Left lobe of liver (tissue), 2 donors: ENCODE data around the gene DOCK3. TPM values are rescaled to one million over a fixed set of nuclear protein-coding genes. Genes with fewer than 3 reads are reported as not detected.
"Not testable (repeated sequence)": the region's sequence is repeated elsewhere in the genome, so short reads cannot be mapped to it uniquely, and the experiment has no call there.

Source experiments
- ATAC-seq: fragments of 200-7000 bp; cut with Tn5 transposase; one replicate; pipeline ENCODE4 v1.9.1; 2020; ENCODE audit warnings: mild to moderate bottlenecking, moderate library complexity
- DNase-seq: peaks from one replicate; pipeline ENCODE4 v3.0.0-alpha.2; 2020; ENCODE audit warnings: low spot score
- total RNA-seq: library from RNA; stranded (reverse); gene quantifications from one replicate; pipeline ENCODE4 v1.2.1, GENCODE V29; 2021
- donor health status: DM: no; HTN: no; CAD: no; lungs with moderate emphysema.
- donor health status: DM: no; HTN: yes; CAD: no.

The DOCK3 gene
- total RNA-seq, 1 donor from 2014 or later = not detected

DNA sequence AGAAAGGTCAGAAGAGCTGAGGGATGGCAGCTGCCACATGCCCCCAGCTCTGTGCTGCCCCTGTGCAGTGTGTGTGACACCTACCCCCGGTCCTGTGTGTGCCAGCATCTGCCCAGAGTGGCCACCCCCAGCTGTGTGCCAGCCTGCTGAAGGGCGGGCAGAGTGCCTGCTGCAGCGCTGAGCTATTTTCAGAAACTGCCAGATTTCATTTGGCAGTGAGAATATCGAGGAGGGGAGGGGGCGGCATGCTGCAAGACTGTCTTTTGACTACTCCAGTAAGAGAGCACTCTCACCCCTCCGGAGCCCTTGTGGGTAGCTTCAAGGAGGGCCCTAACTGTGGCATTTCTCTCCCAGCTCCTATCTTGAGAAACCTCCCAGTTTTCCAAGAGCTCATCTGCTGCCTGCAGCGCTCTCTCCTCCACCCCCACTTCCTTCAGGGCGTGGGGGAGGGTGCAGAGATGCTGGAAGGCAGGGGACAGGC is 25.2 kb upstream of the DOCK3 start:
- no peak for ATAC-seq
- no peak for DNase-seq

DNA sequence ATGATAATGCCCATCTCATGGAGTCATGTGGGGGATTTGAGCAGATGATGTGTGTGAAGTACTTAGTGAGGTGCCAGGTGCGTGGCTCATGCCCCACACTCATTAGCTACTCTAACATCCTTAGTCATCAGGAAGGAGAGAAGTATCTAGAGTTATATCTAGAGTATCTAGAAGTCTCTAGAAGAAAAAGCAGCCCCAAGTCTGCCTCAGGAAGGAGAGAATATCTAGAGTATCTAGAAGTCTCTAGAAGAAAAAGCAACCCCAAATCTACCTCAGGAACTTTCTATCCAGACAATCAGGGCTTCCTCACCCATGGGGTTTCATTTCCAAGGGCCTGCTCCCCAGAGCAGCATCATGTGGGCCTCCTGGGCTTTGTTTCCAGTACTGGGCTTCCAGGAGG is 24.7 kb upstream of the DOCK3 start:
- DNase-seq = no peak

DNA sequence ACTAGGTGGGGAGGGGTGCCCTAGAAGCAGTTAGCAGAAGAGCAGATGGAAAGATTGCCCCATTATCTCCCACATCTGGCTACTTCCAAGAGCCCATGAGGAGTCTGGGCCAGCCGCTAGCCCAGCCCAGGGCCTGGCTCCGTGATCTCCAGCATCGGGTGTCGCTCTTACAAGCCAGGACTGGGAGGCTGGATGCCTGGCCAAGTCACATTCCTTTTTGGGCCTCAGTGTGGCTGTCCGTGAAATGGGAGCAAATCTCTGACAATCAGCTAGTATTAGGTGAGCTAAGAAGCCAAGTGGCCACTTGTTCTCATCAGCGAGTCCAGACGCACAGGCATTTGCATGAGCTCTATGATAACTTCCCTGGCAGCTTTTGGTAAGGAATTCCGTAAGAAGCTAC is 23.3 kb upstream of the DOCK3 start:
- no peak for ATAC-seq
- DNase-seq = no peak

More for the DNA sequence above, 24.7 kb upstream of the DOCK3 start:
- no peak for ATAC-seq

DNA sequence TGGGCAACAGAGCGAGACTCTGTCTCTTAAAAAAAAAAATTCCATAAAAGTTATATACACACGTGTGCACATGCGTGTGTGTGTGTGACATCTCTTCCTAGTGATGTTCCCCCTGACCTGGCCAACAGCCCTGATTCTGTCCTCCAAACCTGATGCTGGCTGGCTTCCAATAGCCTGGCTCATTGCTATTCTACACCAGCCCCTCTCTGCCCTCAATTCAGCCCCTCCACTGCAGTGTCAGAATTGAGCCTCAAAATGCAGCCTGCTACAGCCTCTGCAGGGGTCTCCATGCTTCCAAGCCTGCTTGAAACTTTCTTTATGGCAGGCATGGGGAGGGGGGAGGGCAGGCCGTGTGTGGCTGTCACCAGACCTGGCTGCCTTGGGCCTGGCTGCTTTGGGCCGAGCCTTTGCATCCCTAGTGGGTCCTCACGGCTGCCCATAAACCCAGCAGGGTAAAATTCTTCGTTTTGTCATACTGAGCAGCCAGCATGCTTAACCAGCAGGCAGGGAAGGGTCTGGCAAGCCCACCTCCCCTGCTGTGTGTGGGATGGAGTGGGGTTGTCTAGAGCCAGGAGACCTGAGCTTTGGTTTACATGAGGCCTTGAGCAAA is 22.7 kb upstream of the DOCK3 start:
- DNase-seq (no peak), ATAC-seq (no peak)

DNA sequence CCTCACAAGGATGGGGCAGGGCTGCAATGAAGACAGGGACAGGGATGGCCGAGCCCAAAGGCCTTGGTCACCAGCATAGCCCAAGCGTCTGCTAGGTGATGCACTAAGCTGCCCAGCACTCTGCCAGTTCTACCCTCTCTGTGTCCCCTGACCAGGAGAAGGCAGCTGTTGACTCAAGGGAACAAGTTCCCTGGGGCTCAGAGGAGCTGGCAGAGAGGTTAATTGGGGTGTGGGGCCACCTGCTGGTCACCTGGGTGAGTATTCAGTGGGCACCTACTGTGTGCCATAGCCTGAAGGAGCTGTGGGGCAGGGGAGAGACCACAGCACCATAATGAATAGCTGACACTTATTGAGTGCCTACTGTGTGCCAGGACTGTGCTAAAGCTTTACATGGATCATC is 22.0 kb upstream of the DOCK3 start:
- DNase-seq = no peak
- ATAC-seq = peak; percentile 65

DNA sequence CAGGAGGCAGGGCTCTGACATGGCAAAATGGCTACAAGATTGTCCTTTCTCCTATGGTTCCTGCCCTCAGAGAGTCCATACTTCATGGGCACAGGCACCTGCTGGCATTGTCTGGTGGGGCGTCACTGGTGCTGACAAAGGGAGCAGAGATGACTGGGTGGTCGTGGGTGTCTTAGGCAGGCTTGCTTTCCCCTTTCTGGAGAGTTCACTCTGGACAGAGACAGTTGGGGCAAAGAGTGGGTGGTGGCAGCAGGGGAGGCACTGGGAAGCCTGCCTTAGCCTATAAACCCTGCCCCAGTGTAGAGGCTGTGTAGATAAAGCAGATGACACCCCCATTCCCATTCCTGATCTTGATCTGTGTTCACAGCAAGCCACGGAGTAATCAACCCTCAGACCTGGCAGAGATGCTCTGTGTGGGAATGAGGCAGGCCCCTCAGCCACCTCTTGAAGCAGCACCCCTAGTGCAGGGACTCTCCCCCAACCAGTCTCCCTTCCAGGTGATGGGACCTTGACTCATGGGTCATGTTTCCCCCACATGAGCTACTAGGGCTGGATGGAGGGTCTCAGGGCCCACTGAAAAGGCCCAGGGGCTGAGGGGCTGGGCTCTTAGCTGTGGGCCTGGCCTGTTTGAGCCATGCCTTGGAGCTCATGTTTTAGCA is 20.7 kb upstream of the DOCK3 start:
- no peak for ATAC-seq
- no peak for DNase-seq

DNA sequence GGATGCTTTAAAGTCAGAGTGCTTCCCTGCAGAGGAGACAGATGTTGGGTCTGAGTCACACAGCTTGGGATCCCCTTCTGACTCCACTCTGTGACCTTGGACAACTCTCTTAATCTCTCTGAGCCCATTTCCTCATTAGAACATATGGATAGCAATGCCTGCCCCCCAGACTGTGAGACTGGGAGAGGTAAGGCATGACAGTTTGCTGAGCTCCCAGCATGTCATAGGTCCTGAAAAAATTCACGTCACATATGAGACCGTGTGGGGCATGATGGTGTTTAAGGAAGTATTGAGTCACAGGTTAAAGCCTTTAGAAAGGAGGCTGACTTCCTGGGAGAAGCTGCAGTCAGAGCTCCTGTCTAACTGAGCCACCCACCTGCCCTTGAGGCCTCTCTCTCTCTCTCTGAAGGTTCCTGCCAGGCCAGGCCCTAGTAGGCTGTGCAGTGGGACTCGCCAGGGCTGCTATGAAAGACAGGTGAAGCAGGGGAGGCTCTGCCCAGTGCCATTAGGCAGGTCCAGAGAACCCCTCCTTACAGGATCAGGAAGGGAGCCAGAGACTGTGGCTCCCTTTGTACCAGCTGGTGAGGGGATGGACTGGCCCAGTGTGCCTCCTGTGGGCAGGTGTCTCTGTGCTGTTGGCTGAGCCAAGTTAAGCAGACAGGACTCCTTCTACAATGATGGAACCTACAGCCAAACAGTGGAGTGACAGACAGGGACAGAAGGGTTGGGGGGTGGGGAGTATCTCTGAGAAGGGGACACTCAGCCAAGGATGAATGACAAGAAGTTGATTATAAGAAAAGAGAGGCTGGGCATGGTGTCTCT is 19.5 kb upstream of the DOCK3 start:
- no peak for DNase-seq
- ATAC-seq = no peak

DNA sequence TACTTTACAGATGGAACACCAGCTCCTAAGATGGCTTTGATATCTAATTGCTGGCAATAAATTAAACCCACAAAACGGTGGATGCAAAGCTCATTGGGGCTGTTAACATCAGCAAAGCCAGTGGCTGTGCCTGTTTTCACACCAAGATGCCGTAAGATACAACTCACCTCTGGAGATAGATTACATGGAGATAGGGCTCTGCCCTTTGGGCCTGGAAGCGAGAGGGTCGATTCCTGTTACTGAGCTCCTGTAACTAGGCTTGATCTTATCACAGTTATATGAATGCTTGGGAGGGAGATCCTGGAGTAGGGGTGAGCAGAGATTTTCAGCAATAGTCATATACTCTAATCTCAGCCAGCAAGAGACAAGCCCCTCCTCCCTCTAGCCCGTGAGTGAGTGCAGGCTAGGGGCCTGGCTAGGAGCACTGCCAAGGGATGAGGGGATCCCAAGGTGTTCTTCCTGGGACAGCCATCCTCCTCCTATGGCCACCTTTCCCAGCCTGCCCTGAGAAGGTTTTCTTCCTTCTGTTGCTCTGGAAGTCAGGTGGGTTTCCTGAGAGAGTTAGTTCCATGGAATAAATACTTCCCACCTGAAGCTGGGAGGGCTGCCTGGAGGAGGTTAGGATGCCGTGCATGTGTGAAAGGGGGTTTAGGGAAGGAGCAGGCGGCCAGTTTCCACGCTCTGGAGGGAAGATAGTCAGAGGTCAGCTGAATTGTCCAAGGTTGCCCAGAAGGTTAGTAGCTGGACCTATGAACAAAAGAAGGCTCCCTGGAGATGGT is 18.1 kb upstream of the DOCK3 start:
- DNase-seq (no peak), ATAC-seq (no peak)

DNA sequence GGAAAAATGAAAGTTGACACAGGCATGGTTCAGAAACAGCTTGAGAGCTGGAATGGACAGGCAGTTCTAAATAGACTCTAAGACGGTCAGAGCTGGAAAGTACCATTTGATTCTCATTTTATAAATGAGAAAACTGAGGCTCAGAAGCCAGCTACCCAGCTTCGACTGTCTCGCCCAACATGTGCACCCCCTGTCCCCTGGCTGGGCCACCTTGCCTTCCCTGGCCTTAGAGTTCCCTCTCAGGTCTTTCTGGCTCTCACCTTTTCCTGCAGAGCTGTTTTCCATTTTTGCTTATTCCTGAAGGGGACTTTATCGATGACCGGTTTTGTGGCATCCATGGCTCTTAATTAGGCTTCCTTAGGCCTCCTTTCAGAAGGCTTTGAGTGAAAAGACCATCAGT is 17.3 kb upstream of the DOCK3 start:
- DNase-seq (no peak), ATAC-seq (no peak)

DNA sequence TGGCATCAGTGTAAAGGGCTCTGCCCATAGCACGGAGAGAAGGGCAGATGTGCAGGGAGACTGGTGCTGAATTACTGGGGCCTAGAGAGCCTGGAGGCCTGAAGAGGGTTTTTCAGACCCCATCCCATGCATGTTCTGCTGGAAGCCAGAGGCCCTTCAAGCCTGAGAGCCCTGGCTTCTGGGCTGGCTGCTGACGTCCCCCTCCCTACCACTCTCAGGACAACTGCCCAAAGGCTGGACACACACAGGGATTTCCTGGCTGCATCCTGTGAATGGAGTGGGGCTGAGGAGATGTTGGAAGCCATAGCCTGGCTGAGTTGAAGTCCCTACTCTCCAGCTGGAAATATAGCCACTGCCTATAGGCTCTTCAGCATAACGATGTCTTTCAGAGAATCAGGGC is 16.9 kb upstream of the DOCK3 start:
- DNase-seq (no peak), ATAC-seq (no peak)

DNA sequence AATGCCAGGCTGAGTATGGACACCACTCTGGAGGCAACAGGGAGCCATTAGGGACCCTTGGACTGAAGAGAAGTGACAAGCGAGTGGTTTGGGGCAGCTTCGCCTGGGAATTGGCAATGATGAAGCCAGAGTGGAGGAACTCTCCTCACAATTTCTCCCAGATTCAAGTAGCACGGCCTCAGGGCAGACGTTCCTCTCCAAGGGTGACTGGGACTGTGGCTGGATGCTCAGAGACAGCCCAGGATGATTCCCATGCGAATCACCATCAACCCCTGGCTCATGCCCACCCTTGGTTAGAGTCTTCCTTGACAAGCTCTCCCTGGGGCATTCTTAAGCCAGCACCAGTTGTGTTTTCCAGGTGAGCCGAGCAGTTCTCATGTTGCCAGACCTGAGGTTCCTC is 16.3 kb upstream of the DOCK3 start:
- no peak for ATAC-seq

DNA sequence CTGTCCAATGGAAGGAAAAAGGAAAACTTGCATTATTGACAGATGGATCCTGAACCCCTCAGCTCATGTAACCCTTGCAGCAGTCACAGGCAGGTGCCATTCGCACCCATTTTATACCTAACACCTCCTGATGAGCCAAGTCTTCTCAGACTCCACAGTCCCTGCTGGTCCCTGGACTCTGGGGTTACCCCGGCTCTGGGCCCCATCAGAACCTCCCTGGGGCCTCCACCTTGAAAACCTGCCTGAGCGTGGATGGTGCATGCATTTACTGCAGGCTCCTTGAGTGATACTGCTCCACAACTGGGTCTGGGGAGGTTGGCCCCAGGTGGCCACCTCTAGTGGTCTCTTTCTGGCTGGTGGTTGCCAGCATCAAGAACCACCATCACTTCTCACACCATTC is 15.9 kb upstream of the DOCK3 start:
- no peak for ATAC-seq
- DNase-seq = no peak

More for the DNA sequence above, 16.3 kb upstream of the DOCK3 start:
- DNase-seq = no peak

DNA sequence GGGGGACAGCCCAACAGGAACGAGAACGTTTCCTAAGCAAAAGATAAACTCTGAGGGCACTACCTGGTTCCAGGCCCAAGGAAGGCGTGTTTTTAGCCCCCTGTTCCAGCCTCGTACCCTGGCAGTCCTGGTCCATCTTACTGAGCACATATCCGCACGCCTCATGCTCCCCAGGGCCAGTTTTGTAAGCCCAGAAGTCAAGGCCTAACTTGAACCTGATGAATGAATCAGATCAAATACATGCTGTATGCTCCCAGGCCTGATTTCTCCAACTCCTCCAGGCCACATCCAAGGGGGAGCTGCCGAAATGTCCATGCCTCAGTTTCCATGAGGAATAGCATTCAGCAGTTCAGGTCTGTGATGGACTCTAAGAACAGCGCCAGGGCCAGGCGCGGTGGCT is 14.3 kb upstream of the DOCK3 start:
- peak; percentile 18 for DNase-seq
- no peak for ATAC-seq

DNA sequence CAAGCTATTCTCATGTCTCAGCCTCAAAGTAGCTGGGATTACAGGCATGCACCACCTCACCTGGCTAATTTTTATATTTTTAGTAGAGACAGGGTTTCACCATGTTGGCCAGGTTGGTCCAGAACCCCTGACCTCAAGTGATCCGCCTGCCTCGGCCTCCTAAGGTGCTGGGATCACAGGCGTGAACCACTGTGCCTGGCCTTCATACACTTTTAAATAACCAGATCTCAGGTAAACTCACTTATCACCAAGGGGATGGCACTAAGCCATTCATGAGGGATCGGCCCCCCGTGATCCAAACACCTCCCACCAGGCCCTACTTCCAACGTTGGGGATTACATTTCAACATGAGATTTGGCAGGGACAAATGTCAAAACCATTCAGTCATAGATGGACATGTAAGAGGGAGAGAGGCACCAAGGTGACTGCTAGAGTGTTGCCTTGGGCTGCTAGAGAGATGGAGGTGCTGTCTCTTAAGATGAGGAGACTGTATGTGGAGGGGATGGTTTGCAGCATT is 13.3 kb upstream of the DOCK3 start:
- ATAC-seq (no peak), DNase-seq (peak; percentile 18)

DNA sequence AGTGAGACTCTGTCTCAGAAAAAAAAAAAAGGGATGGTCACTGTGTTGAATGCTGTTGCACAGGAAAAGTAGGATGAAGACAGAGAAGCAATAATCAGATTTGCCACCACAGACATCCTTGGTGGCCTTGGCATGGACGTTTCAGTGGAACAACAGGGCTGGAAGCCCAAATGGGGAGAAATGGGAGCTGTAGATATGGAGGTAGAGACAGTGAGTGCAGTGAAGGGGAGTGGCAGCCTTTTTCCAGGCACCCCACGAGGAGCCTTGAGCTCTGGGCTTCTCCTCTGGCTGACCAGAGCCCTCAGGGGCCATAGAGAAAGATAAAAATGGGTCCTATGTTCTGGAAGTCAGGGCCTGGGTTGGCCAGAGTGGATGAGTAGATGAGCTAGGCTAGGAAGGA is 12.3 kb upstream of the DOCK3 start:
- DNase-seq (peak; percentile 19), ATAC-seq (no peak)

DNA sequence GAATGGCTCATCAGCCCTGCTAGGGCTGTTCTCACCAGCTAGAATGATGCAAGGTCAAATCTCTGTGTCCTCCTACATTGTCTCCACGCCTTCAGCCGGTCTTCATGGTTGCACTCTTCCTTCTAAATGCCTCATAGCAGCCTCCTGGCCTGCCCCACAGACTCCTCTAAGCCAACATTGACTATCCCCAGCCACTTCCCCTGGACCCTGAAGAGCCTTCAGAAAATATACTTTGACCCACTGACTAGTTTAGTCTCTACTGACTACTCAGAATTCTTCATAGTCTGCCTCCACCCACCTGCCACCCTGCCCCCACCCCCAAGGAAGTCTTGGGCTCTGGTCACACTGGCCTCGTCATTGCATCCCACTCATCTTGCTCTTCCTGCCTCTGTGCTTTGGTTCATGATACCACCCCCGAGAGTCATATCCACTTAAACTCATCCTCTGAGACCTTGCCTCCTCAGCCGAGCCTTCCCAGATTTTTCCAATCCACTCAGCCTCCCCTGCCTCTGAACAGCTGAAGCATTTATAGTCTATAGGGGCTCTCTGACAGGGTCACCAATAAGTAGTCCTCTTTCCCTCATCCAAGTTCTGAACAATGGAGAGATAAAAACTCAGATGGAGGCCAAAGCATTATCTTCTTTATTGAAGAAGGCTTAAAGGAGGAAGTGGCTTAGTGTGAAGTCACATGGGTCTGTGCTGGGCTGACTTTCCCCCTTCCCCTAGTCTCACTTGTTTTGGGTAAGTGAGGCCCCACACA is 9.5 kb upstream of the DOCK3 start:
- no peak for ATAC-seq
- peak; percentile 26 for DNase-seq

DNA sequence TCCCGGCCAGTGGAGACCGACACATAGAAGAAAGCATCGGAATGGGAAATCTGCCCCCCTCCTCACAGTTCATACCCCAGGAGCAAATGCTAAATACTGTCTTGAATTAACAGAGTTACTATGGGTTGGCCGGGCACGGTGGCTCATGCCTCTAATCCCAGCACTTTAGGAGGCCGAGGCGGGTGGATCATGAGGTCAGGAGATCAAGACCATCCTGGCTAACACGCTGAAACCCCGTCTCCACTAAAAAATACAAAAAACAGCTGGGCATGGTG is 8.9 kb upstream of the DOCK3 start:
- ATAC-seq = not testable (repeated sequence)
- DNase-seq = peak; percentile 26

DNA sequence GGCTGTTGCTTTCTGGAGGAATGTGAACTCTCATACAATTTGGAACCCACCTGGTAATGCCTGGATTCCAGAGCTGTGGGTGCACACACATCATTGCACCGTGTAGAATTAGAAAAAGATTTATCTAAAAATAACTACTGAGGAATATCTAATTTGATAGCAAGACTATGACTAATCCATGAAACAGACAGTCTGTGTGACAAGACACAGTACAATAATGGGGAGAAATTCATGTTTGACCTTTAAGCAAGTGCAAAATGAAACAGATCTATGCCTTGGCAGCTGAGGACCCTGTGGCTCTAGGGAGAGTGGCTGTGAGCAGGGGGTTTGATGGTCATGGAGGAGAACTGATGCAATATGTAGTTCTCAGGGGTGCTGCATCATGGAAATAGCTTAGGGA is 7.9 kb upstream of the DOCK3 start:
- ATAC-seq (no peak), DNase-seq (no peak)

DNA sequence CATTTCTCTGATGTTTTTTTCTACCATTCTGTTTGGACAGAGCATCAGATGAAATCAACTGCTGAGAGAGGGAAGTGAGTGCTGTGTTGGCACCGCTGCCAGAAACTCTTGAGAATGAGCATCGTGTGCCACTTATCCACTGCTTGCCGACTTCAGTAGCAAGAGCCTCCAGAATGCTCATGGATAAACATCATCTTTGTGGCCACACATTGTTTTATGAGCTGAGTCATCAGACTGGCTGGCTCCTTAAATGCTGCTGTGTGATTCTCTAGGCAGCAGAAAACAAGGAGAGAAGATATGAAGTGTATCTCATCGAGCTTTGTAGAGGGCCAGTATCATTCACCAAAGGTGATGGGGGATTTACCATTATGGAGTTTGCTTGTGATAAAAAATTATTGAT is 3.4 kb upstream of the DOCK3 start:
- ATAC-seq (no peak), DNase-seq (no peak)

DNA sequence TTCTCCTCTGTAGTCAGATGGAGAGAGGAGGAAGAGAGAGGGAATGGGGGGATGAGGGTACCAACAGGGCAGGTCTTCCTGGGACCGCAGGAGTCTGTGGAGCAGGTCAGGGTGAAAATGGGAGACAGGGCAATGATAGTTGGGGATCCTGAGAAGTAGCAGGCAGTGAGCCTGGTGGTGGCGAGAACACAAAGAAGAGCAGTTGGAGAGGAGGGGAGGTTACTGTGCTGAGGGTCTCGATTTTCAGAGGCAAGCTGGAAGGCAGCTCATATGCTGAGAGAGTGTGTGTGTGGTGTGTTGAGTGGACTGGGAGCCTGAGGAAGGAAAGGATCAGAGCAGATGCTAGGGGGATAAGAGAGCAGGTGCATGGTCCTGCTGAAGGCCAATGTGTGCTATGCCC is 2.1 kb upstream of the DOCK3 start:
- ATAC-seq (no peak), DNase-seq (no peak)

DNA sequence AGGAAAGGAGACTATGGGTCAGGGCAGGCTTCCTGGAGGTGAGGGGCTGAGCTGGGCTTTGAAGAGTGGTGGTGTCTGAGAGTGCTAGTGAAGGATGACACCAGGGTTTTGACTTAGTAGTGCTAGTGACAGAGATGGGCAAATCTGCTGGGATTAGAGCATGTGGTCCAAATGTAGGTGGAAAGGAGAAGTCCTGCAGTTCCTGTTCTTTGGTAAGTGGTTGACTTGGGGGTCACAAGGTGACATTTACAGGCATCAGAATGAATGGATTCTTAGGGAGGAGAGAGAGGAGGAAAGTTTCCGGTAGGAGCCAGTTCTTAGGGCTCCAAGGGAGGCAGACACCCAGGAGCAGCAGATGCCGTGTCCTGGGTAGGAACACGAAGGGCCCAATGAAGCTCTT is 796 bp upstream of the DOCK3 start:
- DNase-seq = no peak
- no peak for ATAC-seq
